GM10248 (cell line): Measurements from ENCODE around the gene SCAI.

Experiments
- CTCF ChIA-PET: fragments of 300-600 bp; sonication (Branson Sonifier 250); formaldehyde crosslinking; extraction: SDS; loops from one replicate; lab custom pipeline; 2021; ENCODE audit warnings: antibody characterized with exemption; lab: Yijun Ruan, JAX
- POLR2A ChIA-PET: fragments of 350-650 bp; sonication (Branson Sonifier 250); formaldehyde crosslinking; extraction: SDS; loops from one replicate; lab custom pipeline; 2020; ENCODE audit warnings: antibody characterized with exemption; lab: Yijun Ruan, JAX
- DNase-seq: peaks from one replicate; pipeline ENCODE4 v3.0.0; 2012; ENCODE audit errors: extremely low spot score
- TF ChIP-seq, protein P1 (sequence below): IDR thresholded peaks from 2 replicates; pipeline ENCODE4 v1.5.1; 2012; ENCODE audit warnings: mild to moderate bottlenecking, low read depth; ENCODE audit errors: extremely low read depth, missing control alignments, control extremely low read depth

Gene SCAI

DNA sequence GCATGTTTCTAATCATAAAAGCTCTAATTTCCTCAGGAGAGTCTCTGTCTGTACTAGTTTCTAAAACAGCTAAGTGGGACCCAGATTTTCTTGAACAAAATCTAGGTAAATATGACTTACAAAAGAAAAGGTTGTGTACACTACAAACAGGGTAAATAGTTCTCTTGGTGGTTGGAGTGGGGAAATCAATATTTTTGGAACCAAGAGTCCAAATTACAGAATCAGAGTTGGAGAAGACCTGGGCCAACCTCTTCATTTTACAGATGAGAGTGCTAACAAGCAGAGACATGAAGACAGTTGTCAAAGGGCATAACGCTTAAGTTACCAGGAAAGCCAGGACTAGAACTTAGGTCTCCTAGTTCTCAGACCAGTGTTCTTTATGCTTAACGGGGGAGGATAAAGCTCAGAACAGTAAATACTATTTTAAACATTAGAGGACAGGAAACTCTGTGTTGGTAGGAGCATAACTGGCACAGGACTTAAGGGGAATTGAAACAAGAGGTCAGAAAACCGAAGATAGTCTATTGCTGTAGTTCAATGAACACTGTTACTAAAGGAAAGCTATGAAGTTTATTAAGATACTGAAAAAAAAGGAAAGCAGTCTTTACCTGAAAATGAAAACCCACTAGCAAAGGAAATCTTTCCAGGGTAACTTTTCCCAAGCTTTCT, 193.1 kb downstream of the SCAI start:
- POLR2A ChIA-PET: no interaction called here
- CTCF ChIA-PET: interaction anchor here (1.0 to 1.8 kb wide), 5 partner anchors 9 to 193 kb away, joined by 3 to 6 read pairs (median 4); partner anchors contain the start of gene SCAI
- TF ChIP-seq, protein P1, sequence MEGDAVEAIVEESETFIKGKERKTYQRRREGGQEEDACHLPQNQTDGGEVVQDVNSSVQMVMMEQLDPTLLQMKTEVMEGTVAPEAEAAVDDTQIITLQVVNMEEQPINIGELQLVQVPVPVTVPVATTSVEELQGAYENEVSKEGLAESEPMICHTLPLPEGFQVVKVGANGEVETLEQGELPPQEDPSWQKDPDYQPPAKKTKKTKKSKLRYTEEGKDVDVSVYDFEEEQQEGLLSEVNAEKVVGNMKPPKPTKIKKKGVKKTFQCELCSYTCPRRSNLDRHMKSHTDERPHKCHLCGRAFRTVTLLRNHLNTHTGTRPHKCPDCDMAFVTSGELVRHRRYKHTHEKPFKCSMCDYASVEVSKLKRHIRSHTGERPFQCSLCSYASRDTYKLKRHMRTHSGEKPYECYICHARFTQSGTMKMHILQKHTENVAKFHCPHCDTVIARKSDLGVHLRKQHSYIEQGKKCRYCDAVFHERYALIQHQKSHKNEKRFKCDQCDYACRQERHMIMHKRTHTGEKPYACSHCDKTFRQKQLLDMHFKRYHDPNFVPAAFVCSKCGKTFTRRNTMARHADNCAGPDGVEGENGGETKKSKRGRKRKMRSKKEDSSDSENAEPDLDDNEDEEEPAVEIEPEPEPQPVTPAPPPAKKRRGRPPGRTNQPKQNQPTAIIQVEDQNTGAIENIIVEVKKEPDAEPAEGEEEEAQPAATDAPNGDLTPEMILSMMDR: no peak
- DNase-seq: peak; percentile 46

DNA sequence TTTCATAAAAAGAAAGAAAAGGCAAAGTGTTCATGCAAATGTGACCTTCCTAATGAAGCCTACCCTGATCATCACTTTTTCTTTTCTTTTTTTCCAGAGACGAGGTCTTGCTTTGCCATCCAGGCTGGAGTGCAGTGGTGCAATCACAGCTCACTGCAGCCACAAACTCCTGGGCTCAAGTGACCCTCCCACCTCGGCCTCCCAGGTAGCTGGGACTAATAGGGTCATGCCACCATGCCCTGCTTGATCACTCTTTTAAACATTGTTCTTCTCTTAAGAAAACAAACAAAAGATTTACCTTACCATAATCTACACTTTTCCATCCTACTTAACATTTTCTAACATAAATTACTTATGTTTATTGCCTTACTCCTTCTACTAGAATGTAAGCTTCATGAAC, 193.9 kb downstream of the SCAI start:
- TF ChIP-seq, protein P1: no peak
- POLR2A ChIA-PET: no interaction called here
- no peak for DNase-seq
- CTCF ChIA-PET: interaction anchor here (0.9 to 1.6 kb wide), 4 partner anchors 15 to 37 kb away, joined by 3 to 4 read pairs (median 3); no protein-coding TSS in a partner anchor

DNA sequence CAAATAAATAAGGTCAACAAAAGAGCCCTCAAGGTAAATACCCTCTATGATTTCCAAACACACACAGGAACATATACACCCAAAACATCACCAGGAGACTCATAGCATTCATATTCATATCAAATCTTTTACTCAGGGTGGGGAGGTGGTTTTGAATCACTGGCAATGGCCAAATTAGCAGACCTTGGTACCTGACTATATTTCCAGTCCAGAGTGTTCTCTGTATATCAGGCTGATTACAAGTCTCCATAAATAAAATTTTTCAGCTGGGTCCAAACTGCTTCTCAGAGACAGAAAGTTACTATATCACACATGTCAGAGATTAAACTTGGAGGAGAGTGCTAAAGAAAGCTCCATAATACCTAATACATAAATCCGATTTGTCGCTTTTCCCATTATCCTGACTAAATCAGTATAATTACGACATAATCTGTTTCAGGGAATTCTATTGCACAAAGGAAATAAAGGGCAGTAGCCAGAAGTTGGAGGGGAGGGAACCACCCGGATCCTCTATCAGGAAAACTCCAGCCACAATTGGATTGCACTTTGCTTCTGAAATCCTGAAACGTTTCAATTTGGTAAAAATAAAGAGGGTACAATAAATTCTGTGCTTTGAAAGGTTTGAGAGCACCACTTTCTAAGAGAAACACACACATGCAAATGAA, 195.5 kb downstream of the SCAI start:
- TF ChIP-seq, protein P1: no peak
- ChIA-PET POLR2A (no interaction called here), CTCF (interaction anchor here (0.9 to 1.1 kb wide), 3 partner anchors 12 to 96 kb away, joined by 3 read pairs; no protein-coding TSS in a partner anchor)
- DNase-seq: no peak

DNA sequence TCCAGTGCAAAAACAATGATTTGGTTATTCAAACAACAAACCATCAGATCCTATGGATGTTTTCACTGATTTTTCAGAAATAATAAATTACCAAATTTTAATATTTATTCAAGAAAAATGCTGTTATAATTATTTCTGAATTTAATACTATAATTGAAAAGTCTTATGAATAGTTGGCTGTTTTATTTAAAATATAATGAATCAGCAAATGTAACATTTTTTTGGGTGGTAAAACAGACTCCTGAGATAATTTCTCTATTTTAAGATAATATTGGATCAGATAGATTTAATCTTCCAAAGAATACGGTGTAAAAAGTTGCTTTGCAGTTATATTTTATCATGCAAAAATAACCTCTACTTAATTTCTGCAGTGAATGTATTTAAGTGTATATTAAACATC, 197.2 kb downstream of the SCAI start:
- no peak for DNase-seq
- POLR2A ChIA-PET: no interaction called here
- CTCF ChIA-PET: no interaction called here
- TF ChIP-seq, protein P1: no peak

DNA sequence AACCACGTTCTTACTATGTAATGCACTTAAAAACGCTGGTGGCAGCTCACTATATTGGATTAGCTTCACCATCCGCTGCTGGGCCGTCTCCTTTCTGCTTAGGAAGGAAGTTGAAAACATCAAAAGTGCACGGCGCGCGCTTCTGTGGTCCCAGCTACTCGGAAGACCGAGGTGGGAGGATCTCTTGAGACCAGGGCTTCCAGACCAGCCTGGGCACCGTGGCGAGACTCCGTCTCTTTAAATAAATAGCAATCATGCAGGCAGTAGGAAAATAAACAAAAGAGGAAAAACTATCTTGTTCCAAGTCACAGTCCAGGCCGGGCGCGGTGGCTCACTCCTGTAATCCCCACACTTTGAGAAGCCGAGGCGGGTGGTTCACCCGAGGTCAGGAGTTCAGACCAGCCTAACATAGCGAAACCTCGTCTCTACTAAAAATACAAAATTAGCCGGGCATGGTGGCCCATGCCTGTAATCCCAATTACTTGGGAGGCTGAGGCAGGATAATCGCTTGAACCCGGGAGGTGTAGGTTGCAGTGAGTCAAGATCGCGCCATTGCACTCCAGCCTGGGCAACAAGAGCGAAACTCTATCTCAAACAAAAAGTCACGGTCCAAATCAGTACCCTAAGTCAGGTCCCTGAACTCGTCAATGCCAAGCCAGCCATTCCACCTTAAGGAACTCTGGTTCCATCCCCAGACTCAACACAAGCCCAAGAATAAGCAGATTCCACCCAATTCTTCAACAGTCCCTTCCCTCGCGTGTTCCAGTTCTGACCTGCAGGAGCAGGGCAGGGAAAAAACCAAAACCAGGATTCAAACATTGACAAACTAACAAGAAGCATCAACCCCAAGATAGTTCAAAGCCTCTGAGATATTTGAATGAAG, 201.4 kb downstream of the SCAI start:
- TF ChIP-seq, protein P1: no peak
- peak; percentile 32 for DNase-seq
- CTCF ChIA-PET: interaction anchor here (1.0 to 1.3 kb wide), 2 partner anchors 12 to 20 kb away, joined by 3 to 4 read pairs; no protein-coding TSS in a partner anchor
- POLR2A ChIA-PET: no interaction called here
